ENCODE data around the gene SCNN1B.

The SCNN1B gene

GRCh38 chr16:23351360-23351759 is 49.3 kb downstream of the SCNN1B start:
- TF ChIP-seq CTCF (conservative IDR thresholded peaks at IDR 0.05; ENCODE audit: control insufficient read depth, insufficient read depth, low read depth, low read length) = no peak
- H3K4me3 ChIP-seq (ENCODE audit: control insufficient read depth, low read depth, low read length) = no peak overlapping the region
- DNase-seq (ENCODE audit: low read depth) = no peak

GRCh38 chr16:23353440-23353839 is 51.3 kb downstream of the SCNN1B start:
- DNase-seq (ENCODE audit: low read depth) = no peak
- no peak for TF ChIP-seq CTCF (conservative IDR thresholded peaks at IDR 0.05; ENCODE audit: control insufficient read depth, insufficient read depth, low read depth, low read length)
- H3K4me3 ChIP-seq (ENCODE audit: control insufficient read depth, low read depth, low read length) = no peak overlapping the region

GRCh38 chr16:23354246-23354645 is 52.1 kb downstream of the SCNN1B start:
- no peak overlapping the region for H3K4me3 ChIP-seq (ENCODE audit: control insufficient read depth, low read depth, low read length)
- no peak for TF ChIP-seq CTCF (conservative IDR thresholded peaks at IDR 0.05; ENCODE audit: control insufficient read depth, insufficient read depth, low read depth, low read length)
- DNase-seq (ENCODE audit: low read depth) = no peak

GRCh38 chr16:23355106-23355670 is 53.1 kb downstream of the SCNN1B start:
- no peak overlapping the region for H3K4me3 ChIP-seq (ENCODE audit: control insufficient read depth, low read depth, low read length)
- no peak for TF ChIP-seq CTCF (conservative IDR thresholded peaks at IDR 0.05; ENCODE audit: control insufficient read depth, insufficient read depth, low read depth, low read length)

GRCh38 chr16:23356941-23357340 is 54.8 kb downstream of the SCNN1B start:
- DNase-seq (ENCODE audit: low read depth) = no peak
- TF ChIP-seq CTCF (conservative IDR thresholded peaks at IDR 0.05; ENCODE audit: control insufficient read depth, insufficient read depth, low read depth, low read length) = no peak
- no peak overlapping the region for H3K4me3 ChIP-seq (ENCODE audit: control insufficient read depth, low read depth, low read length)

More at GRCh38 chr16:23355106-23355670, 53.1 kb downstream of the SCNN1B start:
- no peak for DNase-seq (ENCODE audit: low read depth)

- TF ChIP-seq CTCF (conservative IDR thresholded peaks at IDR 0.05; ENCODE audit: control insufficient read depth, insufficient read depth, low read depth, low read length) = no peak
Observed at GRCh38 chr16:23357761-23358290, 55.7 kb downstream of the SCNN1B start.

More at GRCh38 chr16:23357761-23358290, 55.7 kb downstream of the SCNN1B start:
- no peak for DNase-seq (ENCODE audit: low read depth)
- H3K4me3 ChIP-seq (ENCODE audit: control insufficient read depth, low read depth, low read length) = no peak overlapping the region

Measured in fibroblast of mammary gland (primary cell).